Activated T-cell treated with anti-CD3 and anti-CD28 coated beads, Interleukin-2, amount 50 U/mL, for 24 hours (primary cell): ENCODE results near the gene NFIX.

Experiments used
- DNase-seq: peaks from one replicate; pipeline ENCODE4 v3.0.0-alpha.2; 2020
- H3K27ac Mint-ChIP-seq: 2 replicates; pipeline ENCODE4 v1.8.0; 2020; ENCODE audit warnings: mild to moderate bottlenecking, mixed read lengths
- H3K27me3 Mint-ChIP-seq: 2 replicates; pipeline ENCODE4 v1.8.0; 2020; ENCODE audit warnings: mixed read lengths
- H3K36me3 Mint-ChIP-seq: 2 replicates; pipeline ENCODE4 v1.8.0; 2020; ENCODE audit warnings: low read depth, mixed read lengths
- H3K4me1 Mint-ChIP-seq: 2 replicates; pipeline ENCODE4 v1.8.0; 2020; ENCODE audit warnings: low read depth, mixed read lengths
- H3K4me3 Mint-ChIP-seq: 2 replicates; pipeline ENCODE4 v1.8.0; 2020; ENCODE audit warnings: mild to moderate bottlenecking, moderate library complexity, mixed read lengths
- H3K9me3 Mint-ChIP-seq: 2 replicates; pipeline ENCODE4 v1.8.0; 2020; ENCODE audit warnings: mixed read lengths

The NFIX gene

DNA sequence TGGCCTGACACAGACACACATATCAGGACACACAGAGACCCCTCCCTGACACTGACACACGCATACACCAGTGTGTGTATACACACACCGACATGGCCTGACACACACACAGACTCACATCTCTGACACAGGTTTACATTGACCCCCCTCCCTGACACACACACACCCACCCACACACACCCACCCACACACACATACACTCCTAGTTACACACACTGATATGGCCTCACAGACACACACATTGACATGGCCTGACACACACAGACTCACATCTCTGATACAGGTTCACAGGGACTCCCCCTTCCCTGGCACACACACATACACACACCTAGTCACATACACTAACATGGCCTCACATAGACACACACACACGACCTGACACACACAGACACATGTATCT, 4.4 kb upstream of the NFIX start:
- H3K36me3 Mint-ChIP-seq: peaks cover 2% of the 10 kb centered on the region
- H3K9me3 Mint-ChIP-seq: no peaks in the 10 kb centered on the region
- peaks cover 6% of the 10 kb centered on the region for H3K4me1 Mint-ChIP-seq
- DNase-seq: no peak
- H3K4me3 Mint-ChIP-seq: no peak overlapping the region
- H3K27ac Mint-ChIP-seq: no peak overlapping the region
- H3K27me3 Mint-ChIP-seq: peaks cover 12% of the 10 kb centered on the region

DNA sequence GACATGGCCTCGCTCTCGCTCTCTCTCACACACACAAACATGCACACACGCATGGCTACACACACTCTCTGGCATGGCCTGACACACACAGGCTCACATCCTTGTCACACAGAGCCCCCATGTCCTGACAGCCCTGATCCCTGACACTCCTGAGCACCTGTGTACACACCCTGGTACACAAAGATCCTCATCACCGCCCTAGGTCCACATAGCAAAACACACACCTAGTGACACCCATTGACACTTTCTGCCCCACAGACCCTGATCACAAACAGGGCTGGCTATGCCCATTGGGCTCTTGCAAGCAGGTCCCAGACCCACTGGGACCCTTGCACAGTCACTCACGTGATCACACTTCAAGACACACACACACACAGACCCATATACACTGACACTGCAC, 4.0 kb upstream of the NFIX start:
- peaks cover 14% of the 10 kb centered on the region for H3K27me3 Mint-ChIP-seq
- no peaks in the 10 kb centered on the region for H3K9me3 Mint-ChIP-seq
- peaks cover 8% of the 10 kb centered on the region for H3K4me1 Mint-ChIP-seq
- no peak overlapping the region for H3K27ac Mint-ChIP-seq
- no peak for DNase-seq
- peaks cover 2% of the 10 kb centered on the region for H3K36me3 Mint-ChIP-seq
- no peak overlapping the region for H3K4me3 Mint-ChIP-seq

DNA sequence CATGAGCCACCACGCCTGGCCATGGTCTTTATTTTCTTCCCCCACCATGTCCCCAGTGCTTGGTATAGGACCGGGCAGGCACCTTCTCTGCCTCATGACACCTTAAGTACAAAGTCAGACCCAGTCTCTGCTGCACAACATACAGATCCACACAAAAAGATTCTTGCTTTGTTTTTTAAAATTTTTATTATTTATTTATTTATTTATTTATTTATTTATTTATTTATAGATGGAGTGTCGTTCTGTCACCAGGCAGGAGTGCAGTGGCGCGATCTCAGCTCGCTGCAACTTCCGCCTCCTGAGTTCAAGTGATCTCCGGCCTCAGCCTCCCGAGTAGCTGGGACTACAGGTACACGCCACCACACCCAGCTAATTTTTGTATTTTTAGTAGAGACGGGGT, 2.5 kb upstream of the NFIX start:
- H3K9me3 Mint-ChIP-seq: no peaks in the 10 kb centered on the region
- no peak overlapping the region for H3K4me3 Mint-ChIP-seq
- H3K27ac Mint-ChIP-seq: no peak overlapping the region
- no peak for DNase-seq
- H3K4me1 Mint-ChIP-seq: peaks cover 11% of the 10 kb centered on the region
- peaks cover 2% of the 10 kb centered on the region for H3K36me3 Mint-ChIP-seq
- peaks cover 16% of the 10 kb centered on the region for H3K27me3 Mint-ChIP-seq

DNA sequence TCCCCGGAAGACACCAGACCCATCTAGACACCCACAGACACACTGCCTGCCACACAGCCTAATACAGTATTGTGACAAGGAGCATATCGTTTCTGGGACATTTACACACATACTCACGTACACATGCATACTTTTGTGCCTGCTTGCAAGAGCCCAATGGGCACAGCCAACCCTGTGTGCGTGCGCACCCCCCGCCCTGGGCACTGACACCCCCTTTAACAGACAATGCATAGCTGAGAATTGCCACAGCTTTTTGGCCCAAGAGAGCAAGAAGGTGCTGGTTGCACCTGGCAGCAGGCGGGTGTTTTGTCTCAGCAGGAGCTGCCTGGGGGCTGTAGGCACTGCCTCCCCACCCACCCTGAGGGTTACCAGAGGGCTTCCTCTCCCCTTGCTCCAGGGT, 1.7 kb upstream of the NFIX start:
- Mint-ChIP-seq H3K4me3 (no peak overlapping the region), H3K27me3 (peaks cover 16% of the 10 kb centered on the region), H3K27ac (no peak overlapping the region), H3K36me3 (peaks cover 2% of the 10 kb centered on the region), H3K9me3 (no peaks in the 10 kb centered on the region), H3K4me1 (peaks cover 11% of the 10 kb centered on the region)
- DNase-seq: no peak

DNA sequence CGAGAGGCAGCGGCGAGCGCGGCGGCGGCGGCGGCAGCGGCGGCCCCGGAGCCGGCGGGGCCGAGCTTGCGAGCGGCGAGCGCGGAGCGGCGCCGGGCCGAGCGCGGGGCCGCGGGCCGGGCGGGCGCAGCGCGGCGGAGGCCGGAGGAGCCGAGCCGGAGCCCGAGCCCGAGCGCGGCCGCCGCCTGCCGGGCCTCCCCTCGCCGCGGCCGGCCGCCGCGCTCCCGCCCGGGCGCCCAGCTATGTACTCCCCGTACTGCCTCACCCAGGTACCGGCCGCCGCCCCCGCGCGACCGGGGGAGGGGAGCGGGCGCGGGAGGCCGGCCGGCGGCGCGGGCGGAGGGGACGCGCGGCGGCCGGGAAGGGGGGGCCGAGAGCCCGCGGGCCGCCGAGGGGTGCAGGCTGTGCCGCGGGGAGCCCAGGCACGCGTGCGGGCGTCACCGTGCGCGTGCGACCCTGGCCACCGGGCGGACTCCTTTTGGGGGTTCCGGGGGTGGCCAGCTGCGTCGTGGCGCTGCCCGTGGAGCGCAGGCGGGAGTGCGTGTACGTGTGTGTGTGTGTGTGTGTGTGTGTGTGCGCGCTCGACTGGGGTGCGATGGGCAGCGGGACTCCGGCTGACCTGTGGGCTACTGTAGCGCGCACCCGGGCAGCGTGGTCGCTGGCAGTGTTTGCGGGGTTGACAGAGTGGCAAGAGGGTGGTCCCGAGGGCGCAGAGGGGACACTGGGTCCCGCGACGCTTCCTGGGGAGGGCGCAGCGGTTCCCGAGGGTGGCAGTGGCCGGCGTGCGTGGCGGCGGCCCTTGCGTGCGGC, 526 bp downstream of the NFIX start:
- H3K36me3 Mint-ChIP-seq: peaks cover 2% of the 10 kb centered on the region
- peaks cover 16% of the 10 kb centered on the region for H3K27me3 Mint-ChIP-seq
- H3K4me3 Mint-ChIP-seq: peak overlapping the region; percentile 78
- H3K4me1 Mint-ChIP-seq: peaks cover 11% of the 10 kb centered on the region
- H3K9me3 Mint-ChIP-seq: no peaks in the 10 kb centered on the region
- DNase-seq: peak; percentile 55
- peak overlapping the region; percentile 50 for H3K27ac Mint-ChIP-seq

DNA sequence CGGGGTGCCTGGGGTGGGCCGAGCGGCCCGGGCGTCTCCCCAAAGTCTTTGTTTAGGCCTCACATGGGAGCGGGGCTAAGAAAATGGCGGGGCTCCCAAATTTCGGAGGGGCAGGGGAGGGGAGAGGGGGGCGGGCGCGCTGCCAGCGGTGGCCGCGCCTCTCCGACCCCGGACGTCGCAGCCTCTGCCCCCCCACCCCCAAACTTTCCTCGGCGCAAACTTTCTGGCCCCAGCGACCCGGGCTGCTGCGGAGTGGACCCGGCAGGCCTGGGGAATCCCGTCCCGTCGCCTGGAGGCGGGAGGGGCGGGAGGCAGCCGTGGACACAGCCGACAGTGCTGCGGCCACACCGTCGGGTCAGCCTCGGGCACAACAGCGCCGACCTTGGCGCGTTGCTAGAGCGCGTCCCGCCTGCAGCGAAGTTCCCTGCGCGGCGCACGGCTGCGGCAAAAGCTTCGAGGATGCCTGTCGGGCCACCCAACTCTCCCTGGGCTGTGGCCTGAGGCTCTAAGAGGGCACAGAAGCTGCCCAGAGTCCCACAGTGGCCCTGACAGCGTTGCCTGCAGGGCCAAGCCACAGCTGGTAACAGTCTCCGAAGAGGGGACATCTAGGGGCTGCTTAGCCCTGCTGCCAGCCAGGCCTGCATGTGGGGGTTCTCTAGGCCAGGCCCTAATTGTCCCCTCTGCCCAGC, 1.3 kb downstream of the NFIX start:
- H3K27me3 Mint-ChIP-seq: peaks cover 16% of the 10 kb centered on the region
- H3K4me3 Mint-ChIP-seq: peak overlapping the region; percentile 63
- H3K4me1 Mint-ChIP-seq: peaks cover 11% of the 10 kb centered on the region
- H3K9me3 Mint-ChIP-seq: no peaks in the 10 kb centered on the region
- H3K27ac Mint-ChIP-seq: no peak overlapping the region
- DNase-seq: no peak
- peaks cover 2% of the 10 kb centered on the region for H3K36me3 Mint-ChIP-seq

DNA sequence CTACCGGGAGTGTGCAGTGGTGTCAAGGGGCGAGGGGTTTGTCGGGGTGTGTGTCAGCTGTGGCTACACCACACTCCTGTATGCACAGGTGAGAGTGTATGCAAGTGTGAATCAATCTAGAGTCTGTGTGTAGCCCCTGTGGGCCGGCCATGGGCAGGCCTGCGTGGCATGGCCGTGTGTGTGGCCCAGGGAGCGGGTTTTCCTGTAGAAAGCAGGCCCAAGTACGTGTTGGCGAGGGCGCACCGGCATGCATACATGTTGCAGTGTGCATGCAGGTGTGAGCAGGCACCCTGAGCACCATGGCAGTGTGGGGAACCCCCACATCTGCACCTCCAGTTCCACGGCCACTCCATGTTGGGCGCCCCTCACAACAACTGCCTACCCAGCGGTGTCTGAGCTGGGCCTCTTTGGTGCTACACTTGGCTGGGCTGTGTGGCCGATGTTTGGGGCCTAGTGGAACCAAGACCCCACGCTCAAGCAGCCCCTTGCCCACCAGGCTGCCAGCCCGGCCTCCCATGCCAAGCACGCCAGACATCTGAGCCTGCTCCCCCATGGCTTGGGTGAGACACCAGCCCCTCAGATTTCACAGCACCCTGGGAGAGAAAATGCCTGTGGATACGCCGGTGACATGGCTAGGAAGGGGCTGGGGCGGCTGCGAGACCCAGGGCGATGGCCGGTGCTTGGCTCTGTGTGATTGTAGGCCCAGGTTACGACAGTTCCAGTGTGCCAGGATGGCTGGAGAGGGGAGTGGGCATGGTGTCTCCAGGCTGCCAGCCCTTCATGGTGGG, 2.1 kb downstream of the NFIX start:
- Mint-ChIP-seq H3K36me3 (peaks cover 2% of the 10 kb centered on the region), H3K27me3 (peaks cover 16% of the 10 kb centered on the region), H3K9me3 (no peaks in the 10 kb centered on the region), H3K4me1 (peaks cover 11% of the 10 kb centered on the region), H3K27ac (no peak overlapping the region), H3K4me3 (peak overlapping the region; percentile 63)
- DNase-seq: no peak

DNA sequence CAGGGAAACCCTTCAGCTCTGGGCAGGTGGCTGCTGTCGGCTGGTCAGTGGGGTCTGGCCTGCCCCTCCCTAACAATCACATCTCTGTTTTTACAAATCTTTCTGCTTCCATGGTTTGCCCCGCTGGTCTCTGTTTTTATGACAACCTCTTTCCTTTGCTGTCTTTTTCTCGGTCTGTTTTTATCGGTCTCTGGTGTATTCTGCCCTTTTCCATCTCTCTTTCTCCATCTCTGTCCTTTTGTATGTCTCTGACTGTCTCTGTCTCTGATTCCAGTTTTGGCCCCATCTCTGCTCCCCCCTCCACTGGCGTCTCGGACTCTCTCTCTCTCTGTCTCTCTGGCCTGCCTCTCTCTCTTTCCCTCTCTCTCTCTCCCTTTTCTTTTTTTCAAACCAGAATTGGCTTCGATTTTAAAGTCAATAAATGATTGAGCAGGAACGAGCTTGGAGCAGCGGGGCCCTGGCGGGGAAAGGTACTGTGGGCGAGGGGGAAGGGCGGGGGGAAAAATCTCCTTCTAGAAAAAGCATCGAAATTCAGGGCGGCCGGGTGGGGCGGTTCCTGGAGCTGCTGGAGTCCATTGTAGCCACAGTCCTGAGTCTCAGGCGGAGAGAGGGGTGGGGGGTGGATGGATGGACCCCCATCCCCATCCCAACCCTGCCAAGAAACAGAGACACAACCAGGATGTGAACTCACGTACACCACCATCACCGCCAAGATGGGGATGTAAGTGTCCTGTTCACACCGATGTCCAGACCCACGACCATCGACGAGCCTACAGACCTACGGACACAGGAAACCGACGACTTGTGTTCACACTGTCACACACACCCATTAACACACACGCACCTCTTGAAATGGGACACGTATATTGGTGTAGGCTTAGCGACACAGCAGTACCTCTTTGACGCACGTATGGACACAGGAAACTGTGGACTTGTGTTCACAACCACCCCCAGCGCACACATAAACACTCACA, 3.0 kb downstream of the NFIX start:
- peaks cover 11% of the 10 kb centered on the region for H3K4me1 Mint-ChIP-seq
- DNase-seq: no peak
- peaks cover 2% of the 10 kb centered on the region for H3K36me3 Mint-ChIP-seq
- no peaks in the 10 kb centered on the region for H3K9me3 Mint-ChIP-seq
- H3K27me3 Mint-ChIP-seq: peaks cover 16% of the 10 kb centered on the region
- H3K27ac Mint-ChIP-seq: no peak overlapping the region
- H3K4me3 Mint-ChIP-seq: no peak overlapping the region

DNA sequence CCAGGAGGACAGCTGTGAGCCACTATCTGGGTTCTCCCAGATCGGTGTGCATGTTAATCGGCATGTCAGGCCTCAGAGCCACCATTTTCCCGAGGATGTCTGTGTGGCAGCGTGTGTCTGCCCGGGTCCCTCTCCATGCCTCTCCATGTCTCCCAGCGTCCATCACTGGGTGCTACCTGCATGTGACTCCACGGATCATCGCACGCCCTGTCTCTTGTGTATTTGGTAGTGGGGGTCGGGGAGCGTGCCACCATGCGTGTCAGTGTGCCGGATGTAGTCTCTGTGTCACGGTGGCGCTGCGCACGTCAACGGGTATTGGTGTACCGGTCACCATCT, 5.9 kb downstream of the NFIX start:
- Mint-ChIP-seq H3K27ac (no peak overlapping the region), H3K36me3 (no peaks in the 10 kb centered on the region), H3K27me3 (peaks cover 3% of the 10 kb centered on the region), H3K9me3 (no peaks in the 10 kb centered on the region), H3K4me1 (peaks cover 3% of the 10 kb centered on the region), H3K4me3 (no peak overlapping the region)
- no peak for DNase-seq

DNA sequence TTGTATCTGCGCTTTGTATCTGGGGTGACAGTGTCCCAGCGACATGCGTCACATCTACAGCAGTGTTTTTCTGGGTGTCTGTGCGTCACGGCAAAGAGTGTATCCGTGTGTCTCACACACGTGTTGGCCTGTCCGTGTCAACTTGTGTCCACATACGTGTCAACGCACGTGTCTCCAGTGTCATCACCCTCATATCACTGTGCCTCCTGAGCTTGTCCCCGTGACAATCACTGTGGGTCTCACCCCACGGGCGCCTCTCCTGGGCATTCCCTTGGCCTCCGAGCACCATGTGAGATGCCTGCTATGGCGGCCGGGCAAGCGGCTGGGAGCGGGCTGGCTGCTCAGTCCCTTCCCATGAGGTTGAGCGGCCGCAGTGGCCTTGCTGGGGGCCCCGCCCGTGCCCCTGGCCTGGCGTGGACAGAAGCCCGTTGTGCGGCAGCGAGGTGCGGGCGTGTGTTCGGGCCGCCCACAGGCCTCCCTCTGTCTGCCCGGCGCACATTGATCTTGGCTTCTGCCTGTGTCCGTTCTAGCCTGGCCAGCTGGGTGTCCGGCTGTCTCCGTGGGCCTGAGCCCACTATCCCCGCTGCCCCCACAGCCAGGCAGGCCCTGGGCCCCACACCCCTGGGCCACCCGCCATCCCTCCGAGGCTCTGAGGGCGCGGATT, 6.4 kb downstream of the NFIX start:
- Mint-ChIP-seq H3K9me3 (no peaks in the 10 kb centered on the region), H3K4me3 (no peak overlapping the region), H3K4me1 (peaks cover 3% of the 10 kb centered on the region), H3K27me3 (peaks cover 2% of the 10 kb centered on the region), H3K36me3 (no peaks in the 10 kb centered on the region), H3K27ac (no peak overlapping the region)
- DNase-seq: no peak

DNA sequence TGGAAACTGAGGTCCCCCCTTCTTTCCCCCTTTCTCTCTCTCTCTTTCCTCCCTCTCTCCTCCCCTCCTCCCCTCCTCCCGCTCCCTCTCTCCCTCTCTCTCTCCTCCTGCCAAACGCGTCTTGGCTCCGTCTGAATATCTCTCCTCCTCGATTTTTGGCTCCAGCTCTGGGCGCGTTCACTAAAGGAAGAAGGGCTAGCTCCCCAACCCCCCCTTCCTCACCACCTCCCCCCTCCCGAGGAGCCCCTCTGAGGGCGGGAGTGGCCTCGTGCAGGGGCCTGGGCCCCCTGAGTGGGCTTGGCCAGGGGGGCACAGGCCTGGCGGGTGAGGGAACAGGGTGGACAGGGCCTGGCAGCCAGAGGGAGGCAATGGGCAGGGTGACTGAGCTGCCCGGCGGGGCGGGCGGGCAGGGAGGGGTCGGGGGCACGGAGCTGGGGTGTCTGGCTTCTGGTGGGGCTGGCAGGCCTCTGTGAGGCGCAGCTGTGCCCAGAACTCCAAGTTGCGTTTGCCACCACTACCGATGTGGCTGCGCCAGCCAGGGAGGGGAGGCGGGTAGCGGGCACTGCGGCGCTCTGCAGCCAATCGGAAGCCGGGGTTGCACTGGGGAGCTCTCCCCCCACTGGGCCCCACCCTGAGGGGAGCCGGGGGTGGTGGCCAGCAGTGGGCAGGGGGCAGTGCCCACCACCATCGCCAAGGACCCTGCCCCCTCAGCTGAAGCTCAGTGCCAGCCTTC, 7.1 kb downstream of the NFIX start:
- Mint-ChIP-seq H3K27ac (no peak overlapping the region), H3K4me1 (no peaks in the 10 kb centered on the region), H3K9me3 (no peaks in the 10 kb centered on the region), H3K27me3 (no peaks in the 10 kb centered on the region), H3K36me3 (no peaks in the 10 kb centered on the region), H3K4me3 (no peak overlapping the region)
- no peak for DNase-seq

DNA sequence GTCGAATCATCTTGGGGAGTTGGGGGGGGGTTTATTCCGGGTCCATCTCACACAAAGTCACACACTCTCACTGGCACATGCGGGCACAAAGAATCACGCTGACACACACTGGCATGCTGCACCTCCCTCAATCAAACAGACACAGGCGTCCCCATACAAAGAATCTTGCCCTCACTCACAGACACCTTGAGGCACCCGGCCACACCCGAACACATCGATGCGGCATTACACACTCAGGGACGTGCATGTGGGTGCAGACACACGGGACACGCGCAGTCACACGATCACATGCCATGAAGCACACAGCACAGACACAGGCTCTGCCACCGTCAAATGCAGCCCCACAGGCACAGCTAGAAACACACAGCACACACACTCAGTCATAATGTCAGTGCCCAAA, 7.8 kb downstream of the NFIX start:
- H3K9me3 Mint-ChIP-seq: no peaks in the 10 kb centered on the region
- H3K4me1 Mint-ChIP-seq: no peaks in the 10 kb centered on the region
- no peak overlapping the region for H3K27ac Mint-ChIP-seq
- no peaks in the 10 kb centered on the region for H3K36me3 Mint-ChIP-seq
- peaks cover 5% of the 10 kb centered on the region for H3K27me3 Mint-ChIP-seq
- no peak for DNase-seq
- H3K4me3 Mint-ChIP-seq: no peak overlapping the region

DNA sequence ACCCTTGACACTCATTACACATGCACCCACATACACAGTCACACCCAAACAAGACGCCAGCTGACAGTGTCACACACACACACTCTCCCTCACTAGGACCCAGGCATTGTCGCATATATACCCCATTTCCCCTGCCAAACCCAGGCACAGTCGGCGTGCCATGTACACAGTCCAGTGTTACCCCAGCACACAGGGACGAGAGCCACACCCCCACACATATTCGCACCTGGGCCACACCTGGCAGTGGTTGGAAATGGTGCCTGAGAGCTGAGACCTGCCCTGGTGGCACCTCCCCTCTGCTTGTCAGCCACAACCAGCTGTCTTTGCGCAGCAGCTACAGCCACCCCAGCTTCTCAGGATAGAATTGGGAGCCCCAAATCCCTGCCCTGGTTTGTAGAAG, 9.0 kb downstream of the NFIX start:
- H3K27me3 Mint-ChIP-seq: peaks cover 16% of the 10 kb centered on the region
- no peaks in the 10 kb centered on the region for H3K4me1 Mint-ChIP-seq
- H3K9me3 Mint-ChIP-seq: no peaks in the 10 kb centered on the region
- H3K36me3 Mint-ChIP-seq: no peaks in the 10 kb centered on the region
- H3K4me3 Mint-ChIP-seq: no peak overlapping the region
- no peak overlapping the region for H3K27ac Mint-ChIP-seq
- no peak for DNase-seq
